Nephron (organoid): Measurements from ENCODE around the gene ZNF750.

Source experiments
- H3K27ac Mint-ChIP-seq, 3 experiments: 2 replicates each; pipeline ENCODE4 v1.8.0; 2020; ENCODE audit warnings: mixed read lengths in 3 of 3, mild to moderate bottlenecking in 2 of 3, moderate library complexity in 1 of 3
- H3K27me3 Mint-ChIP-seq: 2 replicates; pipeline ENCODE4 v1.8.0; 2021; ENCODE audit warnings: low read depth, mild to moderate bottlenecking, moderate library complexity, mixed read lengths
- H3K36me3 Mint-ChIP-seq: 2 replicates; pipeline ENCODE4 v1.8.0; 2020; ENCODE audit warnings: low read depth, mixed read lengths
- H3K4me1 Mint-ChIP-seq: 2 replicates; pipeline ENCODE4 v1.8.0; 2020; ENCODE audit warnings: mixed read lengths
- H3K4me3 Mint-ChIP-seq, 3 experiments: 2 replicates each; pipeline ENCODE4 v1.8.0; 2020; ENCODE audit warnings: mild to moderate bottlenecking in 3 of 3, mixed read lengths in 3 of 3, moderate library complexity in 2 of 3
- H3K9me3 Mint-ChIP-seq: 2 replicates; pipeline ENCODE4 v1.8.0; 2020; ENCODE audit warnings: mixed read lengths
- TF ChIP-seq, protein P1 (sequence below), 3 experiments: fragments of 200-600 bp; sonication (generic); IDR thresholded peaks; one replicate each; pipeline ENCODE4 v1.5.0; 2021; ENCODE audit warnings: antibody characterized with exemption in 3 of 3; ENCODE audit not compliant: unreplicated experiment in 3 of 3

Gene ZNF750

DNA sequence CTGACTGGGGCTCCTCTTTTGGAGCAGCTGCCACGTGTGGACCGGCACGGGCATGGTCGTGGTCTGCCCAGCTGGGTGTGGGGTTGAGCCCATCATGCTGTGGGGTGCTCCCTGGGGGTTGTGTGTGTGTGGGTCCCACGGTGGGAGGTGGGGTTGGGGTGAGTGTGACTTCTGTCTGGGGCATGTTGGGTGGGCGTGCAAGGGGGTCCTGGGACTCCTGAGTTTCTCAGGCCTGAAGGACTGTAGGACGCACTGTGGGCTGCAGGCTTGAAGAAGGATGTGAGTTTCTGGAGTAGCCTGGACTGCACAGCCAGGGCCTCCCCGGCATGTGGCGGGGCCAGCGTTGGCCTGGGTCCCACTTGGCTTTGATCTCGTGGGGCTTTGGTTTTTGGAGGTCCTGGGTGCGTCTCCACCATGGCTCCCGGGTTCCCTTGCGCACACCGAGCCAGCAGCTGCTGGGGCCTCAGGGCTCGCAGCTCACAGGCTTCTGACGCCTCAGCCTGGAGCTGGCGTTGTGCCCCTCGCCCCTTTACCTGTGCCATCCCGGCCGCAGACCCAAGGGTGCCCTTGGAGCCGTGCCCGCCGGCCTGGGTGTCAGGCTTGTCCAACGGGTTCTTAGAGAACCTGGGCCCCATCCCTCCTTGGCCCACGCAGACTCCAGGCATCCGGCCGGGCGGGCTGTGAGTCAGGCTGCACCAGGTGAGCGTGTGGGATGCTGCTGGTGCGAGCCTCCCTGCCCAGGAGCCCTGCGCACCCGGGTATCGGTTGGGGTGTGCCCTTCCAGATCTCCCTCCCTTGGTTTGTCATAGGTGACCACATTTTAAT lies 34.4 kb upstream of the ZNF750 start:
- no peak overlapping the region for H3K27ac Mint-ChIP-seq
- H3K4me1 Mint-ChIP-seq, result peaks cover 33% of the 10 kb centered on the region
- H3K36me3 Mint-ChIP-seq, result peaks cover 17% of the 10 kb centered on the region
- no peaks in the 10 kb centered on the region for H3K9me3 Mint-ChIP-seq
- TF ChIP-seq, protein P1, sequence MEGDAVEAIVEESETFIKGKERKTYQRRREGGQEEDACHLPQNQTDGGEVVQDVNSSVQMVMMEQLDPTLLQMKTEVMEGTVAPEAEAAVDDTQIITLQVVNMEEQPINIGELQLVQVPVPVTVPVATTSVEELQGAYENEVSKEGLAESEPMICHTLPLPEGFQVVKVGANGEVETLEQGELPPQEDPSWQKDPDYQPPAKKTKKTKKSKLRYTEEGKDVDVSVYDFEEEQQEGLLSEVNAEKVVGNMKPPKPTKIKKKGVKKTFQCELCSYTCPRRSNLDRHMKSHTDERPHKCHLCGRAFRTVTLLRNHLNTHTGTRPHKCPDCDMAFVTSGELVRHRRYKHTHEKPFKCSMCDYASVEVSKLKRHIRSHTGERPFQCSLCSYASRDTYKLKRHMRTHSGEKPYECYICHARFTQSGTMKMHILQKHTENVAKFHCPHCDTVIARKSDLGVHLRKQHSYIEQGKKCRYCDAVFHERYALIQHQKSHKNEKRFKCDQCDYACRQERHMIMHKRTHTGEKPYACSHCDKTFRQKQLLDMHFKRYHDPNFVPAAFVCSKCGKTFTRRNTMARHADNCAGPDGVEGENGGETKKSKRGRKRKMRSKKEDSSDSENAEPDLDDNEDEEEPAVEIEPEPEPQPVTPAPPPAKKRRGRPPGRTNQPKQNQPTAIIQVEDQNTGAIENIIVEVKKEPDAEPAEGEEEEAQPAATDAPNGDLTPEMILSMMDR (IDR thresholded peaks at IDR 0.05; ENCODE audit: unreplicated experiment in 3 of 3), result no peak
- no peak overlapping the region for H3K4me3 Mint-ChIP-seq
- H3K27me3 Mint-ChIP-seq, result peaks cover 7% of the 10 kb centered on the region

DNA sequence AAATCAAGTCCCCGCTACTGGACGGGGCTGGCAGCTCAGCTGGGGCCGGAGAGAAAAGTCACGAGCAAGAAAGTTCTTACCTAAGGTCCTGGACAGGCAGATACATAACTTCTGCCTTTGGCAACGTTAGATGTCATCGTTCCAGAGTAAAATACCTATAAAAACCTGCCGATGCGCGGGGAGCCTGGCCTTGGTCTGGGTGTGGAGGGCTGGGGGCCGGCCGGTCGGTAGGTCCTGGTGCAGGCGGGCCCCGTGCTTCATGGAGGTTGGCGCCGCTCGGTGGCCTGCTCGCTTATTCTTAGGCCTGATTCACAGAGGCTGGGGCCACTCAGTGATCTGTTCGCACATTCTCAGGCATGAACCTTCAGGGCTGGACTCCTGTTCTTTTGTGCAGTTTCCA lies 33.7 kb upstream of the ZNF750 start:
- H3K4me1 Mint-ChIP-seq, result peaks cover 33% of the 10 kb centered on the region
- no peak overlapping the region for H3K27ac Mint-ChIP-seq
- no peaks in the 10 kb centered on the region for H3K9me3 Mint-ChIP-seq
- TF ChIP-seq, protein P1 (IDR thresholded peaks at IDR 0.05; ENCODE audit: unreplicated experiment in 3 of 3), result no peak
- peaks cover 7% of the 10 kb centered on the region for H3K27me3 Mint-ChIP-seq
- no peak overlapping the region for H3K4me3 Mint-ChIP-seq
- peaks cover 15% of the 10 kb centered on the region for H3K36me3 Mint-ChIP-seq

DNA sequence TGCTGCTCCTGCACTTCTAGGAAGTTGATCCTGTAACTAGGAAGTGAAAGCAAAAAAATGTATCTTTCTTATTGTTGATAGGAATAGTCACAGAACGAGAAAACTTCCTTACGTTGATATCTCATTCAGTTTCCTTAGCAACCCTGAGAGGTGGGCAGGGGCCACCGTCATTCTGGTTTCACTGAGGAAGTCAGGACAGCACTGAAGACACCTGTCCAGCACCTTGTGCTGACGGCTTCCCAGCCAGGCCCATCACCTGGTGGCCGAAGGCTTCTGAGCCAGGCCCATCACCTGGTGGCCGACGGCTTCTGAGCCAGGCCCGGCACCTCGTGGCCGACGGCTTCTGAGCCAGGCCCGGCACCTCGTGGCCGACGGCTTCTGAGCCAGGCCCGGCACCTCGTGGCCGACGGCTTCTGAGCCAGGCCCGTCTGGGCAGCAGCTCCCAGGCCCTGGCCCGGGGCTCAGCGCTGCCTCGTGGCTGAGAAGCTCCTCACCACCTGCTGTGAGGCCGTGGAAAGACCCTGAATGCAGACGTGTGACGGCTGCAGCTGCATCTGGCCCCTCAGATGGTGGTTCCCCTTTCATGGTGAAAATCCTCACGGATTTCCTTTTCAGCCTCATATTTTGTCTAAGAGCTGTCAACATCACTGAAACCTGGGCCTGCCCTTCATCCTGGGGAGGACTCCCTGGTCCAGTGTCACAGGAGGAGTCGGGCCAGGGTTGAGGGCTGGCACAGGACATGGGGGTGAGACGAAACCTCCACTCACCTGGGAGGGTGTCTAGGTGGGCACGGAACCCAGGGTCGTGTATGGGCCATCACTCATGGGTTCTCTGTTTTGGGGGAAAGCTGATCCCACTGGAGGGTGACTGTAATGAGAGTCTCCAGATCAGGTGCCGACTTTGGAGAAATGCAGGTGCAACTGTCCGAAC lies 33.0 kb upstream of the ZNF750 start:
- Mint-ChIP-seq H3K4me1 (peaks cover 33% of the 10 kb centered on the region), H3K27ac (peak overlapping the region in 1 of 3 experiments; percentile 20), H3K27me3 (peaks cover 7% of the 10 kb centered on the region), H3K36me3 (peaks cover 15% of the 10 kb centered on the region), H3K9me3 (no peaks in the 10 kb centered on the region), H3K4me3 (no peak overlapping the region)
- TF ChIP-seq, protein P1 (IDR thresholded peaks at IDR 0.05; ENCODE audit: unreplicated experiment in 3 of 3), result no peak

DNA sequence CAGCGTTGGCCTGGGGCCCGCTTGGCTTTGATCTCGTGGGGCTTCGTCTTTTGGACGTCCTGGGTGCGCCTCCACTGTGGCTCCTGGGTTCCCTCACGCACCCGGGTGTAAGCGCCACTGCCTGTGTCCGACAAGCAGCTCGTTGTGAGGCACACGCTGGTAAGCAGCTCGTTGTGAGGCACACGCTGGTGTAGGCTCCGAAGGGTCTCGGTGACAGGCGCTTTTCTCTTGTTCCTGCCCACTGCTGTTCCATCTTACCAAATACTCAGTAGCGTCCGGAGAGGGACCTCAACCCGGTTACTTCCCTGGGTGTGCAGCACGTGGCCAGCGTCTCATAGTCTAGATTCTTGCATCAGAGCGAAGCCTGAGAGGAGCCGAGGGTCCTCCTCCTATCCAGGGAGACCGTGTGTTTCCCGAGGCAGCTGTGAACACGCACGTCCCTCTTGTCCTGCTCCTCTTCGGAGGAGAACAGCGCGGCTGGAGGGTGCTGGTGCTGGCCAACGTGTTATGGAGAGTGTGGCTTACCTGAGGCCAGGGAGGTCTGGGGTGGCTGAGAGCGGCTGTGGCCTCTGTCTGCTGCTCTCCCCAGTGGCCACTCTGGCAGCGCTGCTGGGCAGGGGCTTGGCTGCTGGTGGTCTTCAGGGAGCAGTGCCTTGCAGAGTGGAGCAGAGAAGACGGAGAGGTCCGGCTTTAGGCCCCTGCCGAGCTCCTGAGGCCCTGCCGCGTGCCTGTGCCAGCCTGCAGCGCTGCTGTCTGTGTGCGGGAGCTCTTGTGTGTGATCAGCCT lies 32.1 kb upstream of the ZNF750 start:
- peaks cover 15% of the 10 kb centered on the region for H3K36me3 Mint-ChIP-seq
- no peaks in the 10 kb centered on the region for H3K9me3 Mint-ChIP-seq
- TF ChIP-seq, protein P1 (IDR thresholded peaks at IDR 0.05; ENCODE audit: unreplicated experiment in 3 of 3), result no peak
- H3K4me1 Mint-ChIP-seq, result peaks cover 41% of the 10 kb centered on the region
- H3K4me3 Mint-ChIP-seq, result no peak overlapping the region
- H3K27me3 Mint-ChIP-seq, result peaks cover 7% of the 10 kb centered on the region
- peak overlapping the region in 1 of 3 experiments; percentile 20 for H3K27ac Mint-ChIP-seq

DNA sequence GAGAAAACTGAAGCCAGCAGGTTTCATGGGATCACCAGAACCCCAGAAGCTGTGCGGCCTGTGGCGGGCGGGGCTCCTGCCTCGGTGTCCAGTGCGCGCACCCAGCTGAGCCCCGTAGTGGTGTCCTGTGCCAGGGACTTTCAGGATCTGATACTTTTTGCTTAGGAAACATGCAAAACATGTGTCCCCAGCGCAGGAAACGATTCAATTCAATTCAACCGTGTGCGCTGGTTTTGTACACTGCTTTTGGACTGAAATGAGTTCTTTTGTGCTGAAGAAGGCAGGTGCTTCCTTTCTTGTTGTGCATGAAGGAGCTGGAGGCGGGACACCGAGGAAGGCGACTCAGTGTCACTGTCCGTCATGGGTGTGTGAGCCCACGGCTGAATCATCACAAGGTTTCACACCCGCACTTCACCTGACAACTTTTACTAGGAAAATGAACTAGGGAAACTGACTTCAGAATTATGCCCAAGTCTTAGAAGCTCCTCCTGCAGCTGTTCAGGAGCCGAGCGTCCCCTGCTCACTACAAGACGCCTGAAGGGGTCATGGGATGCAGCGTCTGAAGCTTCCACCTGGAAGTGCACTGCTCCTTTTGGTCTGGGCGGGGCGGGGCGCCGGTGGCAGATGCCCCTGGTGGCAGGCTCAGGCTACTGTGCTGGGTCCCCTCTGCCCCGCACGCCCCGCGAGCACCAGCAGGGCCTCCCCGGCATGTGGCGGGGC lies 31.4 kb upstream of the ZNF750 start:
- Mint-ChIP-seq H3K27ac (peak overlapping the region in 1 of 3 experiments; percentile 42), H3K4me1 (peaks cover 42% of the 10 kb centered on the region), H3K36me3 (peaks cover 15% of the 10 kb centered on the region), H3K9me3 (no peaks in the 10 kb centered on the region), H3K4me3 (no peak overlapping the region), H3K27me3 (peaks cover 7% of the 10 kb centered on the region)
- TF ChIP-seq, protein P1 (IDR thresholded peaks at IDR 0.05; ENCODE audit: unreplicated experiment in 3 of 3), result no peak
